T47D (cell line): Measurements from ENCODE around the gene CDC42.
A peak's percentile ranks its signal among the peaks of the same experiment; 100 is the strongest.

Experiments used
- DNase-seq, 2 experiments: peaks; one replicate each; pipeline versions ENCODE4 v3.0.0 to v3.0.0-alpha.2; 2011 to 2012; ENCODE audit warnings: low read depth in 1 of 2, low spot score in 1 of 2
- JUND ChIP-seq: IDR thresholded peaks from 2 replicates; pipeline ENCODE4 v1.6.1; 2012; ENCODE audit warnings: low read depth
- in situ Hi-C: cut with HindIII; loops from 2 replicates; pipeline ENCODE4 v1.10.0; 2016; ENCODE audit warnings: low sequenced_read_pairs, low pct_unique_long_range_greater_than_20kb

The CDC42 gene

DNA sequence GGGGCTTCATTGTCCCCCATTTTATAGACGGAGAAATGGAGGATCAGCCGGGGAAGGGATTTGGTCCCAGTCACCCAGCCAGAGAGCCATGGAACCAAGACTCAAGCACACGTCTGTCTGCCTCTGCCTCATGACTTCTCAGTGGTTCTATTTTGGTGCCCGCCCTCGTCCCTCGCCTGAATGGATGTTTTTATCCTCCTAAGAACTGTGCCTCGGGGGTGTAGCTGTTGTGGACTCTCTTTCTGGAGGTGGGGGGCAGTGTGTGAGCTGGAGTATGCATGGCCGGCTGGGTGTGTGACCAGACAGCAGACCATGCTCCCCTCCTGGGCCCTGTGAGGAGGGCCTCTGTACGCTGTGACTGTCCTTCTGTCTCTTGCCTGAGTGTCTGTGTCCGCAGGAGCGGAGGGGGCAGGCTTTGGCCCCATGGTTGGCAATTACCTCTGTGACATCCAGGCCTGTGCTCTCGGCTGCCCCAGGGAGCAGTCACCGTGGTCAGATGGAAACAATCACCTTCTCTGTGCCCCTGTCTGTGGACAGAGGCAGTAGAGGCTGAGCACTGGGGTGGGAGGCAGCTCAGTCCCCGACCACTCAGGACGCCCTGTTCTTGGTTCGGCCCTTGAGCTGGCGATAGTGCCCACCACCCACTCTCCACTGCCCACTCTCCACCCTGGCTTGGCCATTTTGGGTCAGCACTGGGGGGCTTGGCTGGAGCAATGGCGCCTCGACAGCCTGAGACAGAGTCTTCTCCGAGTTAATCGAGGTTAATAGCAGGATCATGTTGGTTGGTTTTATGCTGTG lies 70.0 kb downstream of the CDC42 start:
- no peak for DNase-seq
- TF ChIP-seq JUND, result no peak
- in situ Hi-C loops, result no loop called here

DNA sequence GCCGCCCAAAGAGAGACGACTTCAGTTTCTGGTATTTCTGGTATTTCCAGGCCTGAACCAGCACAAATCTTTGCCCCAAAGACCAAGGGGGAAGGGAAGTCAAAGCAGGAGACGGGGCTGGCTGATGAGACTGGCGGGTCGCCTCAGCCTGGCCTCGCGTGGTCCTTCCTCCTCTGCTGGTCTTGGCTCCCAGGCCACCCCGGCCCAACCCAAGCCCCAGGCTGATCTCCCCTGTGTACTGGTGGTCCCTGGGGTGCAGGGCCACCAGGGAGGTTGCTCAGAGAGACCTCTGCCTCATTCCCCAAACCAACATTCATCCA lies 70.5 kb downstream of the CDC42 start:
- no peak for TF ChIP-seq JUND
- DNase-seq, result peak in 1 of 2 experiments; percentile 61
- in situ Hi-C loops, result no loop called here

DNA sequence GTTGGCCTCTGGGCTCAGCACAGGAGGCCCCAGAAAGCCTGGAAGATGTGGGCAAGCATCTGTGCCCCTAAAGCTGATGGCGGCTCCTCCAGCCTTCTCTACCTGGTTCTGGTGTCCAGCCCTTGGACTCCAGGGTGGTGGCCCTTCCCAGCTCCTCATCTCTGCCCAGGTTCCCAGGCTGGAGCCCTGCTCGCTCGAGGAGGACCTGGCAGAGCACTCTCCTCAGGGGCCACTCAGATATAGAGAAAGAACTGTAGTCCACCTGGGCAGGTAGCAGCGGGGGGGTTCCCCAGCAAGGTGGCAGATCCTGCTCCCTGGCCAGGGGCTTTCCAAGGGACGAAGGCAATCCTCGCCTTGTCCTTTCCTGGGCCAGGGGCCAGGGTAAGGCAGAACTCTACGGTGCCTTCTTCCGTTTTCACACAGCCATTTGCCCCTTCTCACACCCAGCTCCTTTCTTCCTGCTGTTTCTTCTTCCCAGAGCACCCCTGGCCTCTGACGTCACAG lies 71.4 kb downstream of the CDC42 start:
- TF ChIP-seq JUND, result no peak
- in situ Hi-C loops, result no loop called here
- DNase-seq, result no peak

DNA sequence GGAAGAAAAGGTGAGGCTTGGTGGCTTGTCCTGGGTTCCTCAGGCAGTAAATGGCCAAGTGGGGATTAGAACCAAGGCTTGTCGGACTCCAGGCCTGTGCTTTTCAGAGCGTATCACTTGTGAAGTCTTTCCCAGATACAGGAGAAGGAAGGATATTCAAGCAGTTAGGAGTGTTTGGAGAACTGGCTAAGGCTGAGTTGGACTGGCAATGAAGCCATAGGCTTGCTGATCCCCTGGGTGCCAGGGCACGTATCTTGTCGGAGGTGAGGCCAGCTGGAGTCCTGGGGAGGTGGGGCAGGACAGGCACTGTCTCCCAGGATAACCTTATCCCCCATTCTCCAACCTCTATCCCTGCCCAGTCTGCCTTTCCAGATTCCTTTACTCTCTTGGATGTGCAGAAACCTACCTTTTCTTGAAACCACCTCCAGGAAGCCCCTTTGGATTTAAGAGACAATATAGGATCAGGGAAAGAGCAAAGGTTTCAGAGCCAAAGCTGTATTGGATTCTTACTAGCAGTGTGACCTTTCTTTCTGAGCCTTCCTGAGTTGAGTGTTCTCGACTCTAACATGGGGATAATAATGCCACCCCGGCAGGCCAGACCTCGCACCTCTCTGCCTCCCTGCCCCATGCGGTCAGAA lies 72.2 kb downstream of the CDC42 start:
- in situ Hi-C loops, result no loop called here
- no peak for DNase-seq
- TF ChIP-seq JUND, result no peak

DNA sequence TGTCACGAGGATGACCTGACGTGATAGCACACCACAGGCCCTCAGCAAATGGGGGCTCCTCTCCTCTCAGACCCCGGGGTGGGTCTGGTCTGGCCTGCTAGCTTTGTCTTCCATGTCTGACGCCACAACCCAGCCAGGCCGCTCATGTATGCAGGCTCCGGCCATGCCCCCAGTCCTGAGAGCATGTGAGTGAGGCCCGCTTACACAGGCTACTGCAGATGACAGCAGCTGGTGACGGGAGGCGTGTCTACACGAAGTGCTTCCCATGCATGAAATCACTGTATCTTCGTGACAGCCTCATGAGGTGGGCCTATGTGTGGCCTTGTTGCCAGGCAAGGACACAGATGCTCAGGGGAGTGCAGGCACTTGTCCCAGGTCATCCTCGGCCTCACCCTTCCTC lies 74.0 kb downstream of the CDC42 start:
- DNase-seq, result no peak
- in situ Hi-C loops, result no loop called here
- no peak for TF ChIP-seq JUND

DNA sequence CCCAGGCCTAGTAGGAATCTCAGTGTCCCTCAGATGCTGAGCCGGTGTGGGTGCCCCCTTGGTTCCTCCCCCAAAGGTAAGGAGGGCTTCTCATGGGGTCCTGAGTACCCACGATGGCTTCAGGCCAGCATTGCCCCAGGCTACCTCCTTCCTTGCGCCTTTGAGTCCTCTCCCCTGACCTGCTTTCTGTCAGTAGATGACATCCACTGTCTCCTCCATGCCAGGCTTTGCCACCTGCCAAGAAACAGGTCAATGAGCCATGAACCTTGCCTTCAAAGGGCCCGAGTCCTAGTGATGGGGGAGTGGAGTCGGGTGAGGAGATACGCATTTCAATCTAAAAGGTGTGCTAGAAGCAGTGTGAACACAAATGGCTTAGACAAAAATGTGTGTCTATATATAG lies 74.7 kb downstream of the CDC42 start:
- in situ Hi-C loops, result no loop called here
- TF ChIP-seq JUND, result no peak
- DNase-seq, result no peak

DNA sequence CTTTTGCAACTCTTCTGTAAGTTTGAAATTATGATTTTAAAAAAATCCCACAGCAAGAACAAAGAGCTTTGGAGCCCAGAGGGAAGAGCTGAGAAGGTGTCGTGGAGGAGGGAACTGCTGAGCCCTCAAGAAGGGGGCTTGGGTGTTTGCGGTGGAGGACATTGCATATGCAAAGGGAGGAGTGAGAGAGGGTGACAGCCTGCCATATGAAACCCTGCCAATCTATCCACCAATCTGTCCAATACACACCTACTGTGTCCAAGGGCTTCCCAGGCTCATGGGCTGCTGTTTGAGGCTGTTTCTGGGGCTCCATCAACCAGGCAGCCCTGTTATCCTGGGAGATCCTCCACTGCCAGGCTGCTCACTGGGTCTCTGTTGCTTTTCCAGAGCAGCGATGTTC lies 75.2 kb downstream of the CDC42 start:
- in situ Hi-C loops, result no loop called here
- no peak for TF ChIP-seq JUND
- DNase-seq, result no peak

DNA sequence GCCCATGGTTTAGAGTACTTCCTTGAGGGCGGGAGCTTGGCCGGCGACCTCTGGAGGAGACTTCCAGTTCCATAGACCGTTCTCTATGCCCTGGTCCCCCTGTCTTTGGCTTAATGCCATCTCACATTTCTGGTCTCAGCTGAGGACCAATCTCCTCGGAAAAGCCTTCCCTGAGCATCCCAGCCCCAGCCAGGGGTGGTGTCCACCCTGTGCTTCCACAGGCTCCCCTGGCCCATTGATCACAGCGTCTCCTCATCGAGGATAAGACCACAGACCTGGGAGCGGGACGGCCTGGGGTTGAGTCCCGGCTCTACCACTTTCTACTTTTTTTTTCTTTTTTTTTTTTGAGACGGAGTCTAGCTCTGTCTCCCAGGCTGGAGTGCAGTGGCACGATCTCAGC lies 75.9 kb downstream of the CDC42 start:
- in situ Hi-C loops, result no loop called here
- no peak for TF ChIP-seq JUND

DNA sequence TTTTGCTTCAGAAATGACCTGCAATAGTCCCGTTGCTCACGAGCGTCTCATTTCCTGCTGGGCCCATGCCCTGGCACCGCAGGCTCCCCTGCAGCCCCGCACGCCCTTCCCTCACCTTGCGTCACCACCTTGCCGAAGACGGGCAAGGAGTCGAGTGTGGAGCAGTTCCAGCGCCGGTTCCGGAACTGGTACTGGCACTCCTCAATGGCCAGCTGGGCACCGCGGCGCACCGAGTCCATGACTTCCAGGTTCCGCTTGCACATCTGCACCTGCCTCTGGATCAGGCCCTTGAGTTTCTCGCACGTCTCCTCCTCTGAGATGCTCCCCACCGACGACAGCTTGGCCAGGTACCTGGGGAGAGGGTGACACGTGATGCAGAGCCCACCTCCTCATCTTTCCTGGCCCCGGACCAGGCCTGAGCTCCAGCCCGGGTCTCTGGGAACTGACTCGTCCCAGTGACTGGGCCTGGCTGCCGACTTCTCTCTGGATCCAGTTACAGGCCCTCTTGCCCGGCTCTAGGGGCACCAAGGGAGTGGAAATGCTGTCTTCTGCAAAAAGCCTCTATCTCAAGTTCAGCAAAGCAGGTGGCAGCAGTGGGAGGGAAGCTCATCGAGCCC lies 77.1 kb downstream of the CDC42 start:
- in situ Hi-C loops, result no loop called here
- no peak for DNase-seq
- no peak for TF ChIP-seq JUND

More for the DNA sequence above, 75.9 kb downstream of the CDC42 start:
- no peak for DNase-seq

DNA sequence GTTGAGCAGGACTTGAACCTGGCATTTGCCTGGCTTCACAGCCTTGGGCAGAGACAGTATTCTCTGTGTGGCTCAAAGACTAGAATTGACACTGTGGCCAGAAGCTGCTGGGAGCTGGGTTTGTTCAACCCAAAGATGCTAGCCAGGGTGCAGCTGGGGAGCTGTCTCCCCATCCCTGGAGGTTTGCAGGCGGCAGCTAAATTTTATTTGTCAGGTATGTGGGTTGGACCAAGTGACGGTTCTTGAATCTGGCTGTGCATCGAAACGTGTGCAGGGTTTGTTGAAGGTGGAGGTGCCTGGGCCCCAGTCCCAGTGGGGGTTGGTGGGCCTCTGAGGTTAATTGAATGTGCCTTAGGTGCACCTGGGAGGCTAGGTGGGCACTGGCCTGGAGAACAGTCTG lies 78.6 kb downstream of the CDC42 start:
- no peak for DNase-seq
- TF ChIP-seq JUND, result no peak
- in situ Hi-C loops, result no loop called here

DNA sequence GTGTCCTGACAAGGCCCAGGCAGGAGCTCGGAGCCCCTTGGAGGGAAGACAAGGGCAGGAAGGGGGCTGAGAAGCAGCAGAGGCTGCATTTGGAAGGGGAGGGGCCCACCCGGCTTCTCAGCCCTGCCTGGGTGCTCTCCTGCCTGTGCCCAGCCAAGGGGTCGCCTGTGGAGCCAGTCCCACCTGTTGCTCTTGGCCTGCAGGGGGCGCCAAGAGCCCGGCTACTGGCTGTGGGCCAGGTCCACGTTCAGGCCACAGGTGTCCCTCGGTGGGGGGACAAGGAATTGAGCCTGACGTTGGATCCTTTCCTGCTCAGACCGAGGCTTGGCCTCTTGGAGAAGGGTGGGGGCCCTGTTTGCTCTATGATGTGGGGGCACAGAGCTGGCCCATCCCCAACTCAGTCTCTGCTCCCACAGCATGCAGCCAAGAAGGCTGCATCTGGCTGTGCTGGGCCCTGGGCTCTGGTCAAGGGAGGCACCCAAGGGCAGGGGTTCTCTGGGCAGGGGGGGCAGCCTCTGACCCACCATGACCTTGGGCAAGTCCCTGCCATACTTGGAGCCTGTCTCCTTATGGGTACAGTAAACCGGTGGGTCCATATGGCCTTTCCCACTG lies 79.5 kb downstream of the CDC42 start:
- no peak for TF ChIP-seq JUND
- peak; percentile 42 to 57 for DNase-seq
- in situ Hi-C loops, result no loop called here

DNA sequence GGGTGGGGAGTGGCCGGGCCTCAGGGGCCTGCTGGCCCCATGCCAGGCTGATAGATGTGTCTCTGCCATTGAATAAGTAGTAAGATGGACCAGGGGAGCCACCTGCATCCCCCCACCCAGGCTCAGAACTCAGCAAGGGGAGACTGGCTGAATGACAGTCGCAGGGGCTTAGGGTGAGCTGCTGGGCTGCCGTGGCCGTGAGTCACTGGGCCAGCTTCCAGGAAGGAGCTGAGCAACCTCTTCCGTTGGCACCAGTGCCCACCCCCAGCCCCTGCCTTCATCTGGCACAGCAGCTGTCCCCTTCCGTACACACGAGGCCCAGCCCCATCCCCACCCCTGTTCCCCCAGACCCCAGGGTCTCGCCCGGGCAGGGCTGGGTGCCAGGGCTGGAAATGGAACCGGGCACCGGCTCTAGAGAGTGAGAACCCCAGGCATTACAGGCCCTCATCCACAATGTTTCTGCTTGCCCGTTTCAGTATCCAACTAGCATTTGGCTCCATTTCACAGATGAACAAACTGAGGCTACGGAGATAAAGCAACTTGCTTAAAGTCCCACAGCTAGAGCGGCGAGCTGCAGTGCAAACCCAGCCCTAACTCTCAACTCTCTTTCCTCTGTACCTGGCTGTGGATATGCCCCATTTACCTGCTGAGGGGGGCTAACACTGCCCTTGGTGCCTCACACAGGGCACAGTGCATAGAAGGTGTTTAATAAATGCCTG lies 80.2 kb downstream of the CDC42 start:
- in situ Hi-C loops, result no loop called here
- DNase-seq, result no peak
- no peak for TF ChIP-seq JUND
